Measurements from ENCODE around the gene ME2. TPM values are rescaled to one million over a fixed set of nuclear protein-coding genes. Genes with fewer than 3 reads are reported as not detected.
"Not testable (repeated sequence)": the region's sequence is repeated elsewhere in the genome, so short reads cannot be mapped to it uniquely, and the experiment has no call there.

Gene ME2
- polyA plus RNA-seq, 10 donors: 22.7 to 35.0 (median 29.0) TPM

DNA sequence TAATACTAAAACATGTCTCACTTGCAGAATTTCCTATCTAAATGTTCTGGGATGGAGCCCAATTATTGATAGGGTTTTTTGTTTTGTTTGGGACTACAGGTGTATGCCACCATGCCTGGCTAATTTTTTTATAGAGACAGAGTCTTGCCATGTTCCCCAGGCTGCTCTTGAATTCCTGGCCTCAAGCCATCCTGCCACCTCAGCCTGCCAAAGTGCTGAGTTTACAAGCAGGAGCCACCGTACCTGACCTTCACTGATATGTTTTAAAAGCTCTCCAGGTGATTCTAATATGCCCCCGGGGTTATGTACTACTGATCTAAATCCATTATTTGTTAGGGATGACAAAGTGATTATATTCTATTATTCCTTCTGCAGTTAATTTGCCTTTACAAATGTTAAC lies 91.1 kb downstream of the ME2 start:
- no peak for DNase-seq

DNA sequence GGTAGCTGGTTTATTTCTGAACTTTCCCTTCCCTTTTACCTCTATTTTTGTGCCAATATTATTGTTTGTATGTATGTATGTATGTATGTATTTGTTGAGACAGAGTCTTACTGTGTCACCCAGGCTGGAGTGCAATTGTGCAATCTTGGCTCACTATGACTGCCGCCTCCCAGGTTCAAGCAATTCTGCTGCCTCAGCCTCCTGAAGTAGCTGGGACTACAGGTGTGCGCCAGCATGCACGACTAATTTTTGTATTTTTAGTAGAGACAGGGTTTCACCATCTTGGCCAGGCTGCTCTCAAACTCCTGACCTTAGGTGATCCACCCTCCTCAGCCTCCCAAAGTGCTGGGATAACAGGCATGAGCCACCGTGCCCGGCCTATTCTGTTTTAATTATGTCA lies 93.5 kb downstream of the ME2 start:
- not testable (repeated sequence) for DNase-seq

DNA sequence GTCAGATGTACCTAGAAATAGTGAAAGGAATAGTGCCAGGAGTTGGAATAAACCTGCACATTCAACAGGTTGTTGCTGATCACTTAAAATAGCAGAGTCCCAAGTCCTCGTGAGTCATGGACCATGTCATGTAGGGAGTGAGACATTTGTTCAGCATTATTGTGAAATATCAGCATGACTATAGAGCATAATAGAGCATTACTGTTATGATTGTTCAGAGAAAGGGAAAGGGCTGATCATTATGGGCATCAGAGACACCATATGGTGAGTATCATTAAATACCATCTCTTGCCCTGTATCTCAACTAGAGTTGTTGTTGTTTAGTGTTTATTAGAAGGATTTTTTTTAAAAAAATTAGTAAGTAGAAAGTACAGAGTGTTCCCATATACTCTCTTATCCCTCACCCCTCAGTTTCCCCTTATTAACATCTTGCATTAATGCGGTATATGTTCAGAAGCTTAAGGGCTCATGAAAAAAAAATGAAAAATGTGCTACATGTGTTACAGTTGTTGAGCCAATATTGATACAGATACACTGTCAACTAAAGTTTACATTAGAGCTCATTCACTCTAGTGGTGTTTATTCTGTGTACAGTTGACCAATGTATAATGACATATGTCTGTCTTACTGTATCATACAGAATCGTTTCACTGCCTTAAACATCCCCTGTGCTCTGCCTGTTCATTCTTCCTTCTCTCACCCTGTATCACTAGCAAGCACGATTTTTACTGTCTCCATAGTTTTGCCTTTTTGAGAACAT lies 94.6 kb downstream of the ME2 start:
- no peak for DNase-seq

DNA sequence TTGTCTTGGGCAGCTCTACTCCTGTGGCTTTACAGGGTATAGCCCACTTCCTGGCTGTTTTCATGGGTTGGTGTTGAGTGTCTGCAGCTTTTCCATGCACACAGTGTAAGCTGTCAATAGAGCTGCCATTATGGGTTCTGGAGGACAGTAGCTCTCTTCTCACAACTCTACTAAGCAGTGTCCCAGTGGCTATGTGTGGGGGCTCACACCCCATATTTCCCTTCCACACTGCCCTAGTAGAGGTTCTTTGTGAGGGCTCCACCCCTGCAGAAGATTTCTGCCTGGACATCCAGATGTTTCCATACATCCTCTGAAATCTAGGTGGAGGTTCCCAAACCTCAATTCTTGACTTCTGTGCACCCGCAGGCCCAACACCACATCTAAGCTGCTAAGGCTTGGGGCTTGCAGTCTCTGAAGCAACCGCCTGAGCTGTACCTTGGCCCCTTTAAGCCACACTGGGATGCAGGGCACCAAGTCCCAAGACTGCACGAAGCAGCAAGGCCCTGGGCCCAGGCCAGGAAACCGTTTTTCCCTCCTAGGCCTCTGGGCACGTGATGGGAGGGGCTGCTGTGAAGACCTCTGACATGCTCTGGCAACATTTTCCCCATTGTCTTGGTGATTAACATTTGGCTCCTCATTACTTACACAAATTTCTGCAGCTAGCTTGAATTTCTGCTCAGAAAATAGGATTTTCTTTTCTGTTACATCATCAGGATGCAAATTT lies 98.3 kb downstream of the ME2 start:
- no peak for DNase-seq

DNA sequence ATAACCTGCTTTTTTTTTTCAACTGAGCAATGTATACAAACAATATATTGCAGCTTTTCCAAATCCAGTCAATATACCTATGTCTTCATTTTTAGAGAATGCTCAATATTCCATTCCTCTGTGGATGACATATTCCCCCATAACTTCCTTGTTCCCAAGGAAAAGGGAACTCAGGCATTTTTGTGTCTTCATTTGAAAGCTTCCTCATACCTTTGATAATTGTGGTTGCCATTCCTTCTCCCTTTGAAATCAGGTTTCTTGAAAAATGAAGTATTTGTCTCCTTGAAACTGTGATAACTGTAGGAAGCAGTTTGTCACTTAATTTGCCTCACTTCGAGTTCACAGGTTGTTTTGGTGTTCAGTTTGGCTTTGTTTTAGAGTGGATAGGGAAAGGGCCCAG lies 102.5 kb downstream of the ME2 start:
- DNase-seq: no peak

DNA sequence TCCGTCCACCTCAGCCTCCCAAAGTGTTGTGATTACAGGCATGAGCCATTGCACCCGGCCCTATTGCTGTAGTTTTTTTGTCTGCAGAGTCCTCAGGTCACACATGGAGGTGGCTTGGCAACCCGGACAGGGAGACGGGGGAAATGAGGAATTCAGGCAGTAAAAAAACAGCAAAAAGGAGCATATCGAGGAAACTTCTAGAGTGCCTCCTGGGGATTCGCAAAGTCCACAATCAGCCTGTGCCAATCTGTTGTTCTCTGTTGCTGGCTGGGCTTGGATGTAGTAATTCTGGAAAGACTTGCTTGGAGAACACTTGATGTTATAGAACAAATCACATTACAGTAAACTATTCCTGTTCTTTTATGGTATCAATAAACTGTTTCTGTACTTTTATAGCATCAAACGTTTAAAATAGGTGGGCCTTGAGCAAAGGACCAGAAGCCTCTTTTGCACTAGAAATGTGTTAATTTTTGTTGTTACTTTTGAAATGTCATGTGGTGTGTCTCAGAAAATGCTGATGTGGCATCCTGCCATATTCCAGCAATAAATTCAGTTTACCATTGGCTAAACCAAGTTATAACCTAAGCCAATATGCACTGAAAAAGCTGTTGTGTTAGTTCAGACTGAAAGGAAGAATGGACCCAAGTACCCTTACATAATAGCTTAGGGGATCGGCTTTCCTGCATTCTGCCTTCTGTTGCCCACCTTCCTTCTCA lies 103.3 kb downstream of the ME2 start:
- no peak for DNase-seq

DNA sequence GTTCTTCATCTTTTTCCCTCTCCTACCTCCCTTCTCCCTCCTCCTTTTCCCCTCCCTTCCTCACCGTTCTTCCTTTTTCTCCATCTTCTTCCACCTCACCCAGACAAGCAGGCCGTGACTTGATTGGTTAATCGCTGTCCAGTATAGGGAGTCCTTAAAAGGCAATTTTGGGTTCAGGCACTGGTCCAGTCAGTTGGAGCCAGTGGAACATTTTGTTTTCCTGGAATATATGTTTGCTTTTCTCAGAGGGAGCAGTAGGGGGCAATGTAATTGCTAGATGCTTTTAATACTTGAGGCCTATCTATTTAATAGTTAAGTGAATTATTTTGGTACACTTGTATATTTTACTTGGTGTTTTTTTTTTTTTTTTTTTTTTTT lies 103.9 kb downstream of the ME2 start:
- no peak for DNase-seq

DNA sequence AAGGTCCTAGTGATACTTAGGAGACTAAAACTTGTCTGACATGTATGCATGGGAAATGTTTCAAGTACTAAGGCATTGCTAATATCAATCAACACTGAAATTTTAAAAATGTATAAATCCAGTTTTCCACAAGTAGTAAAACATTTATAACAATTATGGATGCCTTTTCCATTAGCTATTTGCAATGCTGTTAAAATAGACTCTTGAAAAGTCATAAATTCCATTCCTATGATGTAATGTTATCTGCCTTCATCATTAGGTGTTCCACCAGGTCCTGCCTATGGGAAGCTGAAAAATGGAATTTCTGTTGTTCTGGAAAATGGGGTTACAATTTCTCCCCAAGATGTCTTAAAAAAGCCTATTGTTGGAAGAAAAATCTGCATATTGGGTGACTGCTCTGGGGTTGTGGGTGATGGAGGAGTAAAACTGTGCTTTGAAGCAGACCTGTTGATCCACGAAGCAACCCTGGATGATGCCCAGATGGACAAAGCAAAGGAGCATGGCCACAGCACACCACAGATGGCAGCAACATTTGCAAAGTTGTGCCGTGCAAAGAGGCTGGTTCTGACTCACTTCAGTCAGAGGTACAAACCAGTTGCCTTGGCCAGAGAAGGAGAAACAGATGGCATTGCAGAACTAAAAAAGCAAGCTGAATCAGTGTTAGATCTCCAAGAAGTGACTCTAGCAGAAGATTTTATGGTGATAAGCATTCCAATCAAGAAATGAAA lies 107.6 kb downstream of the ME2 start:
- DNase-seq: peak in 1 of 3 donors; percentile 14

DNA sequence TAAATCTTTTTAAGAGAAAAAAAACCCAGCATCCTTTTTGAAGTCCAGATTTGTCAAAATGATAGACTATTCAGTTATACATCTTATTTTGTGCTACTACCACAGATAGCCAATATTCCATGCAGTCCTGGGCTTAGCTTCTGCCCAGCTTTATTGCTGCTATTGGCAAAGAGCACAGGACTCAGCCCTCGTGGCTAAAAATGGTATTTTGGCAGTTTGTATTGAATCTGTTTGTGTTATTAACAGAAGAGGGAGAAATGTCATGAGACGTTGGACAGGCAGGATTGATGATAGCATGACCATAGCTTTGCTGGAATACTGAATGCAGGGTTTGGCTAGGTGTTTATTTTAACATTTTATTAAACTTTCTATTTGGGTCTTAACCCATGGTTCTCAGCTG lies 108.3 kb downstream of the ME2 start:
- DNase-seq: peak in 2 of 3 donors; percentile 18 to 35

DNA sequence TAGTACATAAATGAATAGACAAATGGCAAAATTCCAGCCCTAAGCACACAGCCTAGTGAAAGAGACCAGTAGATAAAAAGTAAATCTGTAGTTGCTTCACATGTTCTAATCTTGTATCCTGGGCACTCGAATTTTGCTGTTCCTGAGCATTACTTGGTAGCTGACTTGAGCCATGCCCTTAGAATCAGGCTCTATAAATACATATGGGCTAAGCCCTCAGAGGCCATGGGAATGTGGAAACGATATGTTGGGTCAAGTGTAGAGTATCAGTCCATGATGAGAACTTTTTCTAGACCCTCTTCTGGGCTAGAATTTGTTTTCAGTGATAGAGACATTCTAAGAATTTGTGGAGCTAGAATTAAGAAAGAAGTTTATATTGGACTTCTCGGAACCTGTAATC lies 110.8 kb downstream of the ME2 start:
- DNase-seq: no peak

DNA sequence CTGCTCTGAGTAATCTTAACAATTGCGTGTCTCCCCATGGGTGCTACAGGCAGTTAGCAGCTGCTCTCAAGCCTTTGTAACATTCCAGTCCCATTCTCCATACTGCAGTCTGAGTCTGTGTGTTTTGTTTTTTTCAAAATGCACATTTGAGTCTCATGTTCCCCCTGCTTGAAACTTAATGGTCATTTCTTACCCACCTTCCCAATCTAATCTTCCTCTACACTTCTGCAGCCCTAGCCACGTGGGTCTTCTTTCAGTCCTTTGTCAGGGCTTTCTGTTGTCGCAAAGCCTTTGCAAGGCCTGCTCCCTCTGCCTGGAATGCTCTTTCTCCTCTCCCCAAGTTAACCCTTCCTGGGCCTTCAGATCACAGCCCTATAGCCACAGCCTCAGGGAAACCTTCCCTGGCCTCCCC lies 113.4 kb downstream of the ME2 start:
- peak in 1 of 3 donors; percentile 29 for DNase-seq

DNA sequence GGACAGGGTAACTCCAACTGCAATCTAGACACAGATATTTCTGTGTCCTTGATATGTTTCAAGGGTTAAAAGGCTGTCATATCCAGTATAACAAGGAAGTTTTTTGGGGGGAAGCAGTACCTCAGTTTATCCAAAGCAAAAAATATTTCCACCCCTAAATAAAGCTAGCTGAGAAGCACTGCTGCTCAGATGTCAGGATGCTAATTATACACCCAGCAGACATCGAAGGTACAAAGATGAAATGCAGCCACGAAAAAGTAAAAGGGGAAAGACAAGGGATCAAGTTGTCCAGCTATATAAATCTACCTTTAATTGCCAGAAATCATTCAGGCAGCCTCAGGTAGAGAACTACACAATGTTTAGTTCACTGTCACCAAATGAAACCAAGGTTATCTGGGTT lies 115.1 kb downstream of the ME2 start:
- no peak for DNase-seq

DNA sequence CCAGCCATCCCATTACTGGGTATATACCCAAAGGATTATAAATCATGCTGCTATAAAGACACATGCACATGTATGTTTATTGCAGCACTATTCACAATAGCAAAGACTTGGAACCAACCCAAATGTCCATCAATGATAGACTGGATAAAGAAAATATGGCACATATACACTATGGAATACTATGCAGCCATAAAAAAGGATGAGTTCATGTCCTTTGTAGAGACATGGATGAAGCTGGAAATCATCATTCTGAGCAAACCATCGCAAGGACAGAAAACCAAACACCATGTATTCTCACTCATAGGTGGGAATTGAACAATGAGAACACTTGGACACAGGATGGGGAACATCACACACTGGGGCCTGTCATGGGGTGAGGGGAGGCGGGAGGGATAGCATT lies 124.3 kb downstream of the ME2 start:
- not testable (repeated sequence) for DNase-seq

Other genes starting within 250 kb of the ME2 start
- gene MRO, start 59.1 kb upstream of the ME2 start, polyA plus RNA-seq (ENCODE audit: insufficient read length in 10 of 10): under 1 TPM; 0.22 to 0.91 (median 0.51) TPM
- 10 to 100 TPM in 1 of 10 donors, 1 to 10 TPM in 9; 4.5 to 10.8 (median 6.1) TPM for gene ELAC1, start 88.9 kb downstream of the ME2 start, polyA plus RNA-seq (ENCODE audit: insufficient read length in 10 of 10)
- 100 to 1,000 TPM in 5 of 10 donors, 10 to 100 TPM in 5; 70.2 to 124 (median 99.6) TPM for gene SMAD4, start 151.1 kb downstream of the ME2 start, polyA plus RNA-seq (ENCODE audit: insufficient read length in 10 of 10)

Measured in muscle of back (tissue), 11 donors.